Activated naive CD4-positive, alpha-beta T cell treated with anti-CD3 and anti-CD28 coated beads for 36 hours (primary cell): Measurements from ENCODE around the gene MUTYH. TPM values are rescaled to one million over a fixed set of nuclear protein-coding genes. Genes with fewer than 3 reads are reported as not detected.
"Not testable (repeated sequence)": the region's sequence is repeated elsewhere in the genome, so short reads cannot be mapped to it uniquely, and the experiment has no call there.

Source experiments
- CTCF ChIA-PET: fragments of 350-600 bp; sonication (Branson Sonifier 250); formaldehyde crosslinking; loops from one replicate; lab custom pipeline; 2021; ENCODE audit warnings: antibody characterized with exemption; lab: Charles Lee
- DNase-seq: peaks from one replicate; pipeline ENCODE4 v3.0.0-alpha.2; 2020
- H3K27ac Mint-ChIP-seq: one replicate; pipeline ENCODE4 v1.8.0; 2021; ENCODE audit warnings: mild to moderate bottlenecking, mixed read lengths
- H3K27me3 Mint-ChIP-seq: one replicate; pipeline ENCODE4 v1.8.0; 2021; ENCODE audit warnings: low read depth, mixed read lengths
- H3K36me3 Mint-ChIP-seq: one replicate; pipeline ENCODE4 v1.8.0; 2021; ENCODE audit warnings: low read depth, mixed read lengths
- H3K4me1 Mint-ChIP-seq: one replicate; pipeline ENCODE4 v1.8.0; 2021; ENCODE audit warnings: low read depth, mixed read lengths
- H3K4me3 Mint-ChIP-seq: one replicate; pipeline ENCODE4 v1.8.0; 2021; ENCODE audit warnings: mild to moderate bottlenecking, moderate library complexity, mixed read lengths
- H3K9me3 Mint-ChIP-seq: one replicate; pipeline ENCODE4 v1.8.0; 2021; ENCODE audit warnings: mixed read lengths
- intact Hi-C: fragments of 100-400 bp; cut with micrococcal nuclease; formaldehyde crosslinking; loops from one replicate; pipeline ENCODE4 v1.15.1; 2023
- total RNA-seq, 2 experiments: library from RNA; stranded (reverse); gene quantifications; one replicate each; pipeline ENCODE4 v1.2.3, GENCODE V29; 2021

Gene MUTYH
- total RNA-seq, 2 experiments from 2014 or later, result 42.0 to 45.0 TPM

- CTCF ChIA-PET, result interaction anchor here (0.6 to 9.2 kb wide), 5 partner anchors 23 to 287 kb away, joined by 3 to 155 read pairs (median 3); partner anchors contain the start of genes MUTYH and TOE1
- DNase-seq, result no peak
- intact Hi-C loops, result no loop called here
- H3K9me3 Mint-ChIP-seq, result no peaks in the 10 kb centered on the region
- H3K36me3 Mint-ChIP-seq, result no peaks in the 10 kb centered on the region
- no peaks in the 10 kb centered on the region for H3K27me3 Mint-ChIP-seq
- H3K4me1 Mint-ChIP-seq, result peaks cover 33% of the 10 kb centered on the region
- peak overlapping the region; percentile 74 for H3K27ac Mint-ChIP-seq
- peak overlapping the region; percentile 33 for H3K4me3 Mint-ChIP-seq
Observed at GRCh38 chr1:45305231-45305630, 35.0 kb downstream of the MUTYH start.

GRCh38 chr1:45304311-45305081 is 35.7 kb downstream of the MUTYH start:
- Mint-ChIP-seq H3K4me3 (peak overlapping the region; percentile 91), H3K36me3 (no peaks in the 10 kb centered on the region), H3K4me1 (peaks cover 33% of the 10 kb centered on the region), H3K27ac (peak overlapping the region; percentile 94), H3K27me3 (no peaks in the 10 kb centered on the region), H3K9me3 (no peaks in the 10 kb centered on the region)
- DNase-seq, result peak; percentile 36
- CTCF ChIA-PET, result interaction anchor here (0.6 to 9.2 kb wide), 7 partner anchors 20 to 286 kb away, joined by 3 to 155 read pairs (median 4); partner anchors contain the start of genes MUTYH and TOE1
- intact Hi-C loops, result loop anchor here (5.0 kb wide), 2 partner anchors 72 to 517 kb away; partner anchors contain the start of gene BEST4

GRCh38 chr1:45303520-45304310 is 36.5 kb downstream of the MUTYH start:
- intact Hi-C loops, result loop anchor here (1.0 to 5.0 kb wide), 14 partner anchors 23 to 582 kb away; partner anchors contain the start of genes BEST4, CCDC163, EIF2B3 and HPDL
- H3K27ac Mint-ChIP-seq, result peak overlapping the region; percentile 94
- peak overlapping the region; percentile 91 for H3K4me3 Mint-ChIP-seq
- CTCF ChIA-PET, result interaction anchor here (0.6 to 9.2 kb wide), 12 partner anchors 11 to 495 kb away, joined by 3 to 155 read pairs (median 4); partner anchors contain the start of genes BTBD19, HECTD3, MUTYH and NASP
- H3K27me3 Mint-ChIP-seq, result no peaks in the 10 kb centered on the region
- H3K9me3 Mint-ChIP-seq, result no peaks in the 10 kb centered on the region
- H3K36me3 Mint-ChIP-seq, result no peaks in the 10 kb centered on the region
- peaks cover 33% of the 10 kb centered on the region for H3K4me1 Mint-ChIP-seq
- peak; percentile 100 for DNase-seq

GRCh38 chr1:45302505-45303150 is 37.6 kb downstream of the MUTYH start:
- Mint-ChIP-seq H3K27me3 (no peaks in the 10 kb centered on the region), H3K9me3 (no peaks in the 10 kb centered on the region), H3K27ac (peak overlapping the region; percentile 94), H3K36me3 (no peaks in the 10 kb centered on the region), H3K4me1 (peaks cover 33% of the 10 kb centered on the region), H3K4me3 (peak overlapping the region; percentile 91)
- CTCF ChIA-PET, result interaction anchor here (0.6 to 9.2 kb wide), 15 partner anchors 23 to 575 kb away, joined by 3 to 155 read pairs (median 4); partner anchors contain the start of genes HECTD3, MUTYH, TOE1 and UROD
- no peak for DNase-seq
- intact Hi-C loops, result loop anchor here (1.0 to 5.0 kb wide), 14 partner anchors 24 to 581 kb away; partner anchors contain the start of genes BEST4, CCDC163, EIF2B3 and HPDL

- no peaks in the 10 kb centered on the region for H3K27me3 Mint-ChIP-seq
- intact Hi-C loops, result loop anchor here (1.0 to 5.0 kb wide), 5 partner anchors 68 to 513 kb away; partner anchors contain the start of gene BEST4
- no peak overlapping the region for H3K4me3 Mint-ChIP-seq
- no peak for DNase-seq
- peaks cover 17% of the 10 kb centered on the region for H3K4me1 Mint-ChIP-seq
- no peaks in the 10 kb centered on the region for H3K36me3 Mint-ChIP-seq
- CTCF ChIA-PET, result interaction anchor here (1.0 to 9.2 kb wide), 9 partner anchors 25 to 480 kb away, joined by 3 to 155 read pairs (median 4); partner anchors contain the start of genes HECTD3 and UROD
- no peak overlapping the region for H3K27ac Mint-ChIP-seq
- no peaks in the 10 kb centered on the region for H3K9me3 Mint-ChIP-seq
Observed at GRCh38 chr1:45300669-45300997, 39.6 kb downstream of the MUTYH start.

- H3K27ac Mint-ChIP-seq, result no peak overlapping the region
- no peak overlapping the region for H3K4me3 Mint-ChIP-seq
- H3K4me1 Mint-ChIP-seq, result peaks cover 12% of the 10 kb centered on the region
- H3K9me3 Mint-ChIP-seq, result no peaks in the 10 kb centered on the region
- no peaks in the 10 kb centered on the region for H3K36me3 Mint-ChIP-seq
- intact Hi-C loops, result loop anchor here (1.0 to 5.0 kb wide), 5 partner anchors 68 to 513 kb away; partner anchors contain the start of gene BEST4
- peak; percentile 52 for DNase-seq
- H3K27me3 Mint-ChIP-seq, result no peaks in the 10 kb centered on the region
- CTCF ChIA-PET, result interaction anchor here (0.8 to 9.2 kb wide), 14 partner anchors 8 to 479 kb away, joined by 3 to 155 read pairs (median 4); partner anchors contain the start of genes HECTD3 and UROD
Observed at GRCh38 chr1:45299981-45300668, 40.1 kb downstream of the MUTYH start.

- no peaks in the 10 kb centered on the region for H3K36me3 Mint-ChIP-seq
- H3K9me3 Mint-ChIP-seq, result no peaks in the 10 kb centered on the region
- peaks cover 4% of the 10 kb centered on the region for H3K4me1 Mint-ChIP-seq
- no peak overlapping the region for H3K4me3 Mint-ChIP-seq
- CTCF ChIA-PET, result interaction anchor here (0.5 to 9.2 kb wide), 11 partner anchors 8 to 480 kb away, joined by 3 to 155 read pairs (median 4); partner anchors contain the start of genes EIF2B3, HECTD3 and UROD
- intact Hi-C loops, result no loop called here
- no peaks in the 10 kb centered on the region for H3K27me3 Mint-ChIP-seq
- no peak for DNase-seq
- H3K27ac Mint-ChIP-seq, result no peak overlapping the region
Observed at GRCh38 chr1:45299296-45299695, 40.9 kb downstream of the MUTYH start.

- H3K27me3 Mint-ChIP-seq, result no peaks in the 10 kb centered on the region
- H3K4me3 Mint-ChIP-seq, result no peak overlapping the region
- CTCF ChIA-PET, result interaction anchor here (0.5 to 9.2 kb wide), 6 partner anchors 42 to 463 kb away, joined by 3 to 155 read pairs (median 6); partner anchors contain the start of genes EIF2B3, HECTD3 and UROD
- no peaks in the 10 kb centered on the region for H3K9me3 Mint-ChIP-seq
- no peaks in the 10 kb centered on the region for H3K36me3 Mint-ChIP-seq
- intact Hi-C loops, result no loop called here
- no peak for DNase-seq
- no peak overlapping the region for H3K27ac Mint-ChIP-seq
- no peaks in the 10 kb centered on the region for H3K4me1 Mint-ChIP-seq
Observed at GRCh38 chr1:45297666-45298356, 42.4 kb downstream of the MUTYH start.

GRCh38 chr1:45291716-45292115 is 48.5 kb downstream of the MUTYH start:
- H3K27me3 Mint-ChIP-seq, result no peaks in the 10 kb centered on the region
- no peak overlapping the region for H3K4me3 Mint-ChIP-seq
- intact Hi-C loops, result no loop called here
- H3K4me1 Mint-ChIP-seq, result no peaks in the 10 kb centered on the region
- no peak for DNase-seq
- H3K27ac Mint-ChIP-seq, result no peak overlapping the region
- H3K9me3 Mint-ChIP-seq, result no peaks in the 10 kb centered on the region
- no peaks in the 10 kb centered on the region for H3K36me3 Mint-ChIP-seq
- CTCF ChIA-PET, result interaction anchor here (0.6 to 1.1 kb wide), 4 partner anchors 8 to 278 kb away, joined by 3 to 4 read pairs (median 3); no protein-coding TSS in a partner anchor

GRCh38 chr1:45291002-45291401 is 49.2 kb downstream of the MUTYH start:
- H3K27ac Mint-ChIP-seq, result not testable (repeated sequence)
- CTCF ChIA-PET, result interaction anchor here (0.9 to 1.1 kb wide), 2 partner anchors 9 to 275 kb away, joined by 3 read pairs; no protein-coding TSS in a partner anchor

More at GRCh38 chr1:45291002-45291401, 49.2 kb downstream of the MUTYH start:
- H3K4me3 Mint-ChIP-seq, H3K36me3 Mint-ChIP-seq, H3K9me3 Mint-ChIP-seq, intact Hi-C loops, H3K27me3 Mint-ChIP-seq, DNase-seq, H3K4me1 Mint-ChIP-seq: not testable (repeated sequence)
